Hepatocyte (in vitro differentiated cells): ENCODE data around the gene ACP7.

Experiments
- EZH2phosphoT487 ChIP-seq: fragments of 200-600 bp; sonication (generic); IDR thresholded peaks from one replicate; pipeline ENCODE4 v1.6.1; 2018; ENCODE audit warnings: antibody characterized with exemption, mild to moderate bottlenecking, low read depth, moderate library complexity; ENCODE audit not compliant: unreplicated experiment, severe bottlenecking
- TF ChIP-seq, protein P1 (sequence below): fragments of 200-600 bp; sonication (generic); IDR thresholded peaks from 2 replicates; pipeline ENCODE4 v1.5.1; 2016; ENCODE audit warnings: antibody characterized with exemption, mild to moderate bottlenecking; ENCODE audit not compliant: poor library complexity

DNA sequence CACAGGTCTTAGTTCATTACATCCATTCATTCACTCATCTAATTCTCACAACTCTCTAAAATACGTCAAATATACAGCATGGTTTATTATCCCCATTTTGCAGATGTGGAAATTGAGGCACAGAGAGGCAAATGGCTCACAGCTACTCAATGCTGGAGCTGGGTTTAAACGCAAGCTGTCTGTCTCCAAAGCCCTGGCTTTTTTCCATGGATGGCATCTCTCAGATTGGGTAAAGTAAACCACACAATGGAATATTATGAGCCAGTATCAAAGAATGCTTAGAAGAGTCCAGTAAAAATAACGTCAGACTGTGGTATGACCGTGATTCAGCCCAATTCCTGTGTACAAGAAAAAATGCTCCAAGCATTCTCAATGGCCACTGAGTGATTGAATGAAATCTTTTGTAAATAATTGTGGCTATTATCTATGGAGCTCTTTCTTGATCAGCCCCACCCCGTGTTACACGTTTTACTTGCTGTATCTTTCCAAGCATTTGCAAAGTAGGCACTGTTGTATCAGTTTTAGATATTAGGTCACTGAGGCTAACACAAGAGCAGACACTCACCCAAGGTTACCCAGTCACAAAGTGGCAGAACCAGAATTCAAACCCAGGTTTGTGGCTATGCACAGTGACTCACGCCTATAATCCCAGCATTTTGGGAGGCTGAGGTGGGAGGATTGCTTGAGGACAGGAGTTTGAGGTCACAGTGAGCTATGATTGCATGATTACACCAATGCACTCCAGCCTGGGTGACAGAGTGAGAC, 5.5 kb upstream of the ACP7 start:
- TF ChIP-seq, protein P1, sequence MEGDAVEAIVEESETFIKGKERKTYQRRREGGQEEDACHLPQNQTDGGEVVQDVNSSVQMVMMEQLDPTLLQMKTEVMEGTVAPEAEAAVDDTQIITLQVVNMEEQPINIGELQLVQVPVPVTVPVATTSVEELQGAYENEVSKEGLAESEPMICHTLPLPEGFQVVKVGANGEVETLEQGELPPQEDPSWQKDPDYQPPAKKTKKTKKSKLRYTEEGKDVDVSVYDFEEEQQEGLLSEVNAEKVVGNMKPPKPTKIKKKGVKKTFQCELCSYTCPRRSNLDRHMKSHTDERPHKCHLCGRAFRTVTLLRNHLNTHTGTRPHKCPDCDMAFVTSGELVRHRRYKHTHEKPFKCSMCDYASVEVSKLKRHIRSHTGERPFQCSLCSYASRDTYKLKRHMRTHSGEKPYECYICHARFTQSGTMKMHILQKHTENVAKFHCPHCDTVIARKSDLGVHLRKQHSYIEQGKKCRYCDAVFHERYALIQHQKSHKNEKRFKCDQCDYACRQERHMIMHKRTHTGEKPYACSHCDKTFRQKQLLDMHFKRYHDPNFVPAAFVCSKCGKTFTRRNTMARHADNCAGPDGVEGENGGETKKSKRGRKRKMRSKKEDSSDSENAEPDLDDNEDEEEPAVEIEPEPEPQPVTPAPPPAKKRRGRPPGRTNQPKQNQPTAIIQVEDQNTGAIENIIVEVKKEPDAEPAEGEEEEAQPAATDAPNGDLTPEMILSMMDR, result no peak
- TF ChIP-seq EZH2phosphoT487, result no peak
